Suprapubic skin (tissue), 4 donors: ENCODE measurements around the gene LRRC10B.

Experiments used
- POLR2A ChIP-seq, 2 donors: fragments of 450-650 bp; IDR thresholded peaks; one replicate each; pipeline ENCODE4 v1.6.1; 2017; ENCODE audit warnings: antibody characterized with exemption in 2 of 2, mild to moderate bottlenecking in 2 of 2, moderate library complexity in 2 of 2
- POLR2AphosphoS5 ChIP-seq, 3 donors: sonication (generic); formaldehyde crosslinking; IDR thresholded peaks; one replicate each; pipeline ENCODE4 v1.6.1; 2017; ENCODE audit warnings: antibody characterized with exemption in 3 of 3
- TF ChIP-seq, protein P1 (sequence below), 2 donors: fragments of 200-600 bp in 1 of 2; fragments of 450-650 bp in 1 of 2; sonication (generic) in 1 of 2; IDR thresholded peaks; one replicate each; pipeline ENCODE4 v1.5.1; 2016 to 2019; ENCODE audit warnings: antibody characterized with exemption in 2 of 2, mild to moderate bottlenecking in 1 of 2, moderate library complexity in 1 of 2

GRCh38 chr11:61487342-61488025 is 21.1 kb upstream of the LRRC10B start:
- TF ChIP-seq, protein P1, sequence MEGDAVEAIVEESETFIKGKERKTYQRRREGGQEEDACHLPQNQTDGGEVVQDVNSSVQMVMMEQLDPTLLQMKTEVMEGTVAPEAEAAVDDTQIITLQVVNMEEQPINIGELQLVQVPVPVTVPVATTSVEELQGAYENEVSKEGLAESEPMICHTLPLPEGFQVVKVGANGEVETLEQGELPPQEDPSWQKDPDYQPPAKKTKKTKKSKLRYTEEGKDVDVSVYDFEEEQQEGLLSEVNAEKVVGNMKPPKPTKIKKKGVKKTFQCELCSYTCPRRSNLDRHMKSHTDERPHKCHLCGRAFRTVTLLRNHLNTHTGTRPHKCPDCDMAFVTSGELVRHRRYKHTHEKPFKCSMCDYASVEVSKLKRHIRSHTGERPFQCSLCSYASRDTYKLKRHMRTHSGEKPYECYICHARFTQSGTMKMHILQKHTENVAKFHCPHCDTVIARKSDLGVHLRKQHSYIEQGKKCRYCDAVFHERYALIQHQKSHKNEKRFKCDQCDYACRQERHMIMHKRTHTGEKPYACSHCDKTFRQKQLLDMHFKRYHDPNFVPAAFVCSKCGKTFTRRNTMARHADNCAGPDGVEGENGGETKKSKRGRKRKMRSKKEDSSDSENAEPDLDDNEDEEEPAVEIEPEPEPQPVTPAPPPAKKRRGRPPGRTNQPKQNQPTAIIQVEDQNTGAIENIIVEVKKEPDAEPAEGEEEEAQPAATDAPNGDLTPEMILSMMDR (IDR thresholded peaks at IDR 0.05), result no peak
- TF ChIP-seq POLR2A (IDR thresholded peaks at IDR 0.05), result no peak
- TF ChIP-seq POLR2AphosphoS5 (IDR thresholded peaks at IDR 0.05), result no peak
